GM21786 (cell line): ENCODE data around the gene TBCC.

Source experiments
- ATAC-seq: cut with Tn5 transposase; IDR thresholded peaks from one replicate; pipeline ENCODE4 v1.9.1; 2021; ENCODE audit not compliant: unreplicated experiment

The TBCC gene

GRCh38 chr6:42745640-42746462, at the start of gene TBCC:
Gene TBCC, minus strand, starts transcription at chr6:42746103. Its CDS starts 30 bp downstream, at chr6:42746073.
- ATAC-seq, result peak; percentile 68

- ATAC-seq, result no peak
These were observed 49.7 kb upstream of the TBCC start for GRCh38 chr6:42795651-42796050.

GRCh38 chr6:42791706-42792320, 45.9 kb upstream of the TBCC start:
- no peak for ATAC-seq

GRCh38 chr6:42790549-42791181, 44.8 kb upstream of the TBCC start:
- no peak for ATAC-seq

GRCh38 chr6:42788671-42789070, 42.8 kb upstream of the TBCC start:
- no peak for ATAC-seq

GRCh38 chr6:42787063-42787472, 41.2 kb upstream of the TBCC start:
- no peak for ATAC-seq

GRCh38 chr6:42786525-42786985, 40.7 kb upstream of the TBCC start:
- no peak for ATAC-seq

- ATAC-seq, result no peak
These were observed 39.0 kb upstream of the TBCC start for GRCh38 chr6:42784717-42785498.

- no peak for ATAC-seq
These were observed 38.2 kb upstream of the TBCC start for GRCh38 chr6:42783876-42784642.

- no peak for ATAC-seq
These were observed 37.4 kb upstream of the TBCC start for GRCh38 chr6:42783177-42783875.

GRCh38 chr6:42782689-42783176, 36.8 kb upstream of the TBCC start:
- ATAC-seq, result no peak

GRCh38 chr6:42781796-42782688, 36.1 kb upstream of the TBCC start, which contains the start of gene BICRAL:
Gene BICRAL, plus strand, starts transcription at chr6:42782052. Its CDS starts 39,971 bp downstream, at chr6:42822023.
- no peak for ATAC-seq

GRCh38 chr6:42781546-42781795, 35.6 kb upstream of the TBCC start:
- no peak for ATAC-seq

- no peak for ATAC-seq
These were observed 33.6 kb upstream of the TBCC start for GRCh38 chr6:42779521-42779920.

GRCh38 chr6:42778122-42778521, 32.2 kb upstream of the TBCC start:
- ATAC-seq, result no peak

GRCh38 chr6:42777126-42777822, 31.4 kb upstream of the TBCC start:
- ATAC-seq, result no peak

GRCh38 chr6:42774821-42775487, 29.1 kb upstream of the TBCC start:
- peak; percentile 50 for ATAC-seq

- no peak for ATAC-seq
These were observed 28.3 kb upstream of the TBCC start for GRCh38 chr6:42774201-42774600.
